SJSA1 (cell line): Measurements from ENCODE around the gene DTNA. TPM values are rescaled to one million over a fixed set of nuclear protein-coding genes. Genes with fewer than 3 reads are reported as not detected.

ENCODE experiments used
- DNase-seq, 2 experiments: peaks; one replicate each; pipeline ENCODE4 v3.0.0-alpha.2; 2015 to 2020; ENCODE audit warnings: low spot score in 2 of 2, low read depth in 1 of 2
- H3K27ac ChIP-seq: fragments of 250-450 bp; sonication (Bioruptor Pico); 2 replicates; pipeline ENCODE4 v1.5.1; 2020; ENCODE audit warnings: mild to moderate bottlenecking, moderate library complexity
- H3K27me3 ChIP-seq: fragments of 250-450 bp; sonication (Bioruptor Pico); replicated peaks from 2 replicates; pipeline ENCODE4 v1.5.1; 2020; ENCODE audit warnings: mild to moderate bottlenecking, moderate library complexity
- H3K36me3 ChIP-seq: fragments of 250-450 bp; sonication (Bioruptor Pico); 2 replicates; pipeline ENCODE4 v1.5.1; 2020; ENCODE audit warnings: mild to moderate bottlenecking
- H3K4me1 ChIP-seq: fragments of 250-450 bp; sonication (Bioruptor Pico); replicated peaks from 2 replicates; pipeline ENCODE4 v1.6.1; 2021; ENCODE audit warnings: mild to moderate bottlenecking
- H3K4me3 ChIP-seq: fragments of 250-450 bp; sonication (Bioruptor Pico); 2 replicates; pipeline ENCODE4 v1.5.1; 2020; ENCODE audit warnings: mild to moderate bottlenecking
- H3K9me3 ChIP-seq: fragments of 250-450 bp; sonication (Bioruptor Pico); replicated peaks from 2 replicates; pipeline ENCODE4 v1.5.1; 2020; ENCODE audit warnings: mild to moderate bottlenecking
- total RNA-seq: library from RNA; depleted of rRNA; stranded (reverse); fragments of >200 nt; shearing (Covaris generic); gene quantifications from 2 replicates; pipeline ENCODE4 v1.2.3, GENCODE V29; 2014

Gene DTNA
- total RNA-seq, 1 experiment from 2014 or later = 5.8 TPM

DNA sequence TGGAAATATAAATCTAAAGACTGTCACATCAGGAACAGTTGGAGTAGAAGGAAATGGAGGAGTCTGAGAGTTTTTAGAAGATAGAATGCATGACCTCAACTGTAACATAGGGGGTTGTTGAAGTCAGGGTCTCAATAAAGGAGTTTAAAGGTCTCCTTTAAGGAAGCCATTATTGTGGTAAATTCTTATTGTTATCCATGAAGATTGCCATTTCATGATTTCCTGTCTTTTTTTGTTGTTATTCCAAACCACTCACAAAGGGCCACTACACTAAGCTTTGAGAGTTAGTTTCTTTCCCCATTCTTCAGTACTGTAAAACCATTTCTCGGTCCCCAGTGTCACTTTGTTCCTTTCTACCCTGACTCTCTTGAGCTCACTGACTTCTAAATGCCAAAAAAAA, 134.0 kb downstream of the DTNA start:
- Histone ChIP-seq H3K4me1 (no peaks in the 10 kb centered on the region), H3K9me3 (no peaks in the 10 kb centered on the region), H3K27ac (no peak overlapping the region), H3K27me3 (no peaks in the 10 kb centered on the region), H3K4me3 (no peak overlapping the region), H3K36me3 (no peaks in the 10 kb centered on the region)
- DNase-seq = no peak

DNA sequence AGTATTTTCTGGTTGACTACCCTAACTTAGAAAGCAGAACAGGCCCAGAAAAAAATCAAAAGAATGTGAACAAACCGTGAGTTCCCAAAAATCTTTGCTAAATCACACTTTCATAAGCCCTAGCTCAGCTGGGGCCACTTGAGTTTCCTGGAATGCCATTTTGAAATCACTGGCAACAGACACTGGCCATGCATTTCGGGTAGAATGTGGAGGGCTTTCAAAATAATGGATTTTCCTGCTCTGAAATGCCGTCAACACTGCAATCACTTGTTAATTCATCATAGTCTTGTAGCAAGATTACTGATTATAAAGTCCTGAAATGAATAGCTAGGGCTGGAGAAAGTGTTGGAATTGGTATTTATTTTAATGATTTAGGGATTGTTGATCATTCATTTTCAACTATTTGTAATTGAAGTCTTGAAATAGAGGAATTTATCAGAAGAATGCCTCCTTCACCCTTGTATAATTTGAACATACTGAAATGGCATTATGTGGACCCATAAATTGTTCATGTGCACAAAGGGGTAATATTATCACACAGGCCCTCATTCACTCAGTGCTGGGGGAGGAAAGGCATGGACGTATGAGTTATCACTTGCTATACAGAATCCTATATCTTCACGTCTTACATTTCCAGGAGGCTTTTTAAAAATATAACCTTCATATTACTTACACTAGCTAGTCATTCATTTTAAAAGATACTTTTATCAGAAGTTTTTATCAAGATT, 134.8 kb downstream of the DTNA start:
- H3K27me3 ChIP-seq = no peaks in the 10 kb centered on the region
- no peak for DNase-seq
- no peak overlapping the region for H3K27ac ChIP-seq
- no peaks in the 10 kb centered on the region for H3K36me3 ChIP-seq
- H3K4me1 ChIP-seq = no peaks in the 10 kb centered on the region
- no peaks in the 10 kb centered on the region for H3K9me3 ChIP-seq
- H3K4me3 ChIP-seq = no peak overlapping the region

DNA sequence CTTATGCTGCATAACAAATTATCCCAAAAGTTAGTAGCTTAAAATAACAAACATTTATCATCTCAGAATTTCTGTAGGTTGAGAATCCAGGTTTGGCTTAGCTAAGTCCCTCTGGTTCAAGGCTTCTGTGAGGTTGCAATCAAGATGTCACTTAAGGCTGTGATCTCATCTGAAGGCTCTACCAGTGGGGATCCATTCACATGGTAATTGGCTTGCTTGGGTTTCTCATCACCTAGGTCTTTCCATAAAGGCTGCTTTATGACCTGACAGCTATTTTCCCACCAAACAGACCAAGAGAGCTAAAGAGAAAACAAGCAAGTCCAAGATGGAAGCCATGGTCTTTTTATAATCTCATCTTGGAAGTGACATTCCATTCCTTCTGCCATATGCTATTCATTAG, 137.3 kb downstream of the DTNA start:
- Histone ChIP-seq H3K4me1 (no peaks in the 10 kb centered on the region), H3K27ac (no peak overlapping the region), H3K9me3 (no peaks in the 10 kb centered on the region), H3K27me3 (no peaks in the 10 kb centered on the region), H3K36me3 (no peaks in the 10 kb centered on the region), H3K4me3 (no peak overlapping the region)
- no peak for DNase-seq

DNA sequence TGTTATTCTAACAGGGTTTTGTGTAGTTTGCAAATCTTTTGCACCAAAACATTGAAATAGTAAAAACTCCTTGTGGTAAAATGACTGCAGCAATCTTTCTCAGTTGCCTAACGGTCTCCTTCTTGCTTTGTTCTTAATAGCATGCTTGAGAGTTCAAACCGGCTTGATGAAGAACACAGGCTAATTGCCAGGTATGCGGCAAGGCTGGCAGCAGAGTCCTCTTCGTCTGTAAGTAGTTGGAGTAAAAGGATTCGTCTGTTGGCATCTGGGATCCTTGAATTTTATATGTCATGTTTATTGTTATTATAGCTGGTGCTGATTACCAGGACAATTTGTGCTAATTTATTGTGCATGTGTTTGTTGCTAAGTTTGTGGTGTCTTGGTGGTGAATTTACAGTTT, 138.1 kb downstream of the DTNA start:
- no peak for DNase-seq
- Histone ChIP-seq H3K4me3 (no peak overlapping the region), H3K9me3 (no peaks in the 10 kb centered on the region), H3K27me3 (no peaks in the 10 kb centered on the region), H3K4me1 (no peaks in the 10 kb centered on the region), H3K36me3 (no peaks in the 10 kb centered on the region), H3K27ac (no peak overlapping the region)

DNA sequence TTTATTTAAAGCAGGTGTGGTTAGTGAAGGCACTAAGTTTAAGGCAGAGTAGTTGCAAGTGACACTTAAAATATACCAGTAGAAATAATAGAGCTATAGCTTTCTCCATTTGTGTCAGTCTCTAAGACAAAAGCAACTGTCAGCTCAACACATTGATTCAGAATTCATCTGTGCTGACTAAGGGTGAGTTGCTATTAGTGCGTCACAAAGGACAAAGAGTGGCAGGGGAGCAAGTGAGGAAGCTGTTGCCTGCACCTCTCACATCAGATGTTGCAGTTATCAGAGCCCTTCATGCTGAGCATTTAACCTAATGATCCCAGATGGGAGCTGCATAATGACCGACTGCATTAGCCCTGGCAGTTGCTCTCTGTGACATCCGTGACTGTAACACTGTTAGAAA, 138.6 kb downstream of the DTNA start:
- Histone ChIP-seq H3K4me3 (no peak overlapping the region), H3K27ac (no peak overlapping the region), H3K27me3 (no peaks in the 10 kb centered on the region), H3K36me3 (no peaks in the 10 kb centered on the region), H3K4me1 (no peaks in the 10 kb centered on the region), H3K9me3 (no peaks in the 10 kb centered on the region)
- DNase-seq = no peak

DNA sequence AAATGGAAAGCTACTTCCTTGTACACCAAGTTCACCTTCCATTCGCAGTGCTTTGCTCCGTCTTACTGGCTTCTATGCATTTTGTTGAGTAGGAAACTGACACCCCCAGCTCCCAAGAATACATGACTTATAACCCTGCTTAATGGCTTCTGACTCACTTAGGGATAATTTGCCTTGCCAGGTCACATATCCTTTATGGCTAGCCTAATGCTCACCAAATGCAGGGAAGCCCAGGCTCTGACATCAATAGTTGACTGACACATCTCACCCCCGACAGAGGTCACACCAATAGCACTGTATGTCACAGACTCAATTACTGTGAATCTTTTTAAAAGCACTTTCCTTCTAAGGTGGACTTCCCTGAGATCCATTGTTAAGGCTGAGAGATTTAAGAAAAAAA, 147.2 kb downstream of the DTNA start:
- H3K4me1 ChIP-seq = no peaks in the 10 kb centered on the region; the same call in 1 of the 2 replicates
- no peaks in the 10 kb centered on the region for H3K9me3 ChIP-seq
- no peak for DNase-seq
- no peaks in the 10 kb centered on the region for H3K27me3 ChIP-seq
- no peaks in the 10 kb centered on the region for H3K36me3 ChIP-seq
- no peak overlapping the region for H3K27ac ChIP-seq
- no peak overlapping the region for H3K4me3 ChIP-seq

DNA sequence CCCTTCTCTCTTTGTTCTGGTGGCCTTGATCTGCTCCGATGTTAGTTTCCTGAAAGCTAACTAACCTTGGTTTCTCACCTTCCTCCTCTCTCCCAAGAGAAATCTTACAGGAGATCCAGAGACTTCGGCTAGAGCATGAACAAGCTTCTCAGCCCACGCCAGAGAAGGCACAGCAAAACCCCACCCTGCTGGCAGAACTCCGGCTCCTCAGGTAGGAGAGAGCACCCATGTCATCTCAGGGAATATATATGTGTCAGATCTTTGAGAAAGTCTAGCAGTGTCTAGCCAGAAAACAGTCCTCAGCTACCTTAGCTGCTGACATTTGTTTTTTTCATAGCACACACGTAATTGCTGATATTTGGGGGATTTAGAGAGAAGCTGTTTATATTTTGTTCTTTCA, 148.1 kb downstream of the DTNA start:
- no peak for DNase-seq
- no peaks in the 10 kb centered on the region; the same call in 1 of the 2 replicates for H3K4me1 ChIP-seq
- H3K27me3 ChIP-seq = no peaks in the 10 kb centered on the region
- no peaks in the 10 kb centered on the region for H3K9me3 ChIP-seq
- H3K27ac ChIP-seq = no peak overlapping the region
- H3K4me3 ChIP-seq = no peak overlapping the region
- H3K36me3 ChIP-seq = no peaks in the 10 kb centered on the region

DNA sequence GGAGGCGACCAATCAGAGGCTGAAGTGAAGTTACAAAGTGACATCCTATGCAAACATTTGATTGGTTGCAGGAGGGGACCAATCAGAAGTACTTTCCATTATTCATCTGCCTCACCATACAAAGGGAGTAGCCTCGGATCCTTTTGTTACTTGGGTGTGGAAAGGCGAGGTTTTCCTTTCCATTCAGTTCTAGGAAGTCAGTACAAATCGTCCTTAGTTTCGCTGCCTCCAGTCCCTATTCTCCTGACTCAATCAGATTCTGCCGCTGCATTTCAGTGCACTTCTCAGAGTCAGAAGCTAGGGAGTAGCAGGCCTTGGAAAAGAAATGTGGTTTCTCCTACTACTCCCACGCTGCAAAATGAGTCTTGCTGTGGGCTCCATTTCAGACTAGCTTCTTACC, 149.4 kb downstream of the DTNA start:
- H3K4me1 ChIP-seq = no peaks in the 10 kb centered on the region; the same call in 1 of the 2 replicates
- no peak overlapping the region for H3K4me3 ChIP-seq
- H3K27me3 ChIP-seq = no peaks in the 10 kb centered on the region
- DNase-seq = no peak
- no peaks in the 10 kb centered on the region for H3K9me3 ChIP-seq
- H3K27ac ChIP-seq = no peak overlapping the region
- no peaks in the 10 kb centered on the region for H3K36me3 ChIP-seq

DNA sequence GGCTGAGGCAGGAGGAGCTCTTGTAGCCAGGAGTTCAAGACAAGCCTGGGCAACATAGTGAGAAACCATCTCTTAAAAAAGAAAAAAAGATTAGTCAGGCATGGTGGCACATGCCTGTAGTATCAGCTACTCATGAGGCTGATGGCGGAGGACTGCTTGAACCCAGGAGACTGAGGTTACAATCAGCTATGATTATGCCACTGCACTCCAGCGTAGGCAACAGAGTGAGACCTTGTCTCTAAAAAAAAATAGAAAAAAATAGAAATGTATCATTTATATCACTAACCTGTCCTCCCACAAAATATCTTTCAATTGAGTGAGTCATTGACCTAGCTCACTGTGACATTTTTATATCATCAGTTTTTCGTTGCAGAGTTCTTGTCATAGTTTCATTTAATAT, 152.5 kb downstream of the DTNA start:
- Histone ChIP-seq H3K27me3 (no peaks in the 10 kb centered on the region), H3K4me3 (no peak overlapping the region), H3K9me3 (no peaks in the 10 kb centered on the region), H3K4me1 (no peaks in the 10 kb centered on the region; the same call in 1 of the 2 replicates), H3K27ac (no peak overlapping the region), H3K36me3 (no peaks in the 10 kb centered on the region)
- no peak for DNase-seq

DNA sequence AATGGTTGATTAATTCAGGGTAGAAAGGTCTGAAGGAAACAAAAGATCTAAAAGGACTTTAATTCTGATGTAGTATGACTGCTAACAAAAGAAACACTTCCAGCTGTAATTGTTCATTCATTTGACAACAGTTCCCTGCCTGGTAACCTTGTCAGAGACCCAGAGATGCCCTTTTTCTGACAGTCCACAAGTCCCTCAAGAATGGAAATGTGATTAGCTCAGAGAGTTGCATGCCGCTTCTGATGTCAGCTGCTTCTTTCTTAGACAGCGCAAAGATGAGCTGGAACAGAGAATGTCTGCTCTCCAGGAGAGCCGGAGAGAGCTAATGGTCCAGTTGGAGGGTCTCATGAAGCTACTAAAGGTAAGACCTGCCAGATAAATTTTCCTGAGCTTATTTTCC, 153.6 kb downstream of the DTNA start:
- no peaks in the 10 kb centered on the region; the same call in 1 of the 2 replicates for H3K4me1 ChIP-seq
- H3K9me3 ChIP-seq = no peaks in the 10 kb centered on the region
- H3K36me3 ChIP-seq = no peaks in the 10 kb centered on the region
- DNase-seq = no peak
- H3K4me3 ChIP-seq = no peak overlapping the region
- H3K27ac ChIP-seq = no peak overlapping the region
- no peaks in the 10 kb centered on the region for H3K27me3 ChIP-seq

DNA sequence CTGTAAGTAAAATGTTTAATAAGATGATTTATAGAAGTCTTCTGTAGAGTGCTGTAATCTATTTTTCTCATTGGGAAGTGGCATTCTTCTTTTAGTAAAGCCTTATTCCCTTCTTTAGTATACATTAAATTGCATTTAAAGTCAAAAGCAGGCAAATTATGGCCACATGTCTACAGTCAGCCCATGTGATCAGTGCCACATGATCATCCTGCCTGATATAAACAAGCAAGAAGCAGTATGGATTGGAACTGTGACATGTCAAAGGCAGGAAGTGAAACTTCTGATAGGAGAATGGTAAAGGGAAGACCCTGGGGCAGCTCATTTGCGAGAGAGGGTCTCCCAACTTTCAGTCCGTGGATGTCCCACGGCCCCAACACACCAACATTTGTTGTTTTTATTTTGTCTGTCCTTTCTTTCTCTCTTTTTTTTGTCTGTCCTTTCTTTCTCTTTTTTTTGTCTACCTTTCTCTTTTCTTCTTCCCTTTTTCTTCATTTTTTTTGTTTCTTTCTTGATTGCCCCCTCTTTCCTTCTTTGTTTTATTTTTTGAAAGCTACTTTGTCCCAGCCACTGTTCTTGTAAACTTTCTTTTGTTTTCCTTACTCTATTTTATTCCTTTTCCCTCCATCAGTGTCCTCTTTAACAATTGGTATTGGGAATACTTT, 154.9 kb downstream of the DTNA start:
- Histone ChIP-seq H3K27me3 (no peaks in the 10 kb centered on the region), H3K4me3 (no peak overlapping the region), H3K36me3 (no peaks in the 10 kb centered on the region), H3K27ac (no peak overlapping the region), H3K9me3 (no peaks in the 10 kb centered on the region), H3K4me1 (no peaks in the 10 kb centered on the region; the same call in 1 of the 2 replicates)
- no peak for DNase-seq

DNA sequence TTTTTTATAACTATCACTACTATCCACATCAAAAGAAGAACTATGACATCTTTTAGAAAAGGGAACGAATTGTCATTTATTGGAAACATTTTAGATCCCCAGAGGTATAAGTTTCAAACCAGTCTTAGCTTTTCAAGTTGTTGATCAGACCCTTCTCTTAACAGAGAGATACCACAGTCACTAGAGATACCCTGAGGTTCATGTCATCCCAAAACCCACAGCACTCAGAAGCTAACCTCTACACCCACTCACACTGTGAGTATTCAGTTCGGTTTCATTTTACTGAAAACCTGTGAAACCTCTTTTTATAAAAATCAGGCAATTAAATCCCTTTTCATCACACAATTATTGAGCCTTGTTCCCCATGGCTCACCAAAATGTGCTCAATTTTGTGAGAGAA, 156.2 kb downstream of the DTNA start:
- H3K9me3 ChIP-seq = no peaks in the 10 kb centered on the region; the same call in 1 of the 2 replicates
- H3K27ac ChIP-seq = no peak overlapping the region
- no peaks in the 10 kb centered on the region for H3K27me3 ChIP-seq
- no peak overlapping the region for H3K4me3 ChIP-seq
- DNase-seq = no peak
- H3K36me3 ChIP-seq = no peaks in the 10 kb centered on the region
- H3K4me1 ChIP-seq = no peaks in the 10 kb centered on the region

DNA sequence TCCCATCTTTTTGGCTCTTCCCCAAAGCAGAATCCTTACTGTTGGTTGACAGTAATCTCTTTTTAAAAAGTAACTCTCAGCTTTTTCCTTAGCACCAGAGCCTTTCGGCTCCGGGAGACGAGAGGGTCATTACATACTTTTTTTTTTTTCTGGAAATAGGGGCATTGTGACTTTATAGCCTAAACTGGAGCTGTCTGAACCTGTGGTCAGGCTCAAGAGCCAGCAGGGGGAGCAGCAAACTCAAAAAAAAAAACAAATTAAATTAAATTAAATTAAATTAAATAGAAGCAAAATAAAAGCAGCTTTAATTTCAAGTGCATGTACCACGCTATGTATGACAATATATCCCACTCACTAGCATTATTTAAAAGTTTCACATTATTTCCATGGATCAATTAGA, 156.6 kb downstream of the DTNA start:
- Histone ChIP-seq H3K27ac (no peak overlapping the region), H3K4me1 (no peaks in the 10 kb centered on the region), H3K27me3 (no peaks in the 10 kb centered on the region), H3K4me3 (no peak overlapping the region), H3K9me3 (no peaks in the 10 kb centered on the region; the same call in 1 of the 2 replicates), H3K36me3 (no peaks in the 10 kb centered on the region)
- DNase-seq = no peak

DNA sequence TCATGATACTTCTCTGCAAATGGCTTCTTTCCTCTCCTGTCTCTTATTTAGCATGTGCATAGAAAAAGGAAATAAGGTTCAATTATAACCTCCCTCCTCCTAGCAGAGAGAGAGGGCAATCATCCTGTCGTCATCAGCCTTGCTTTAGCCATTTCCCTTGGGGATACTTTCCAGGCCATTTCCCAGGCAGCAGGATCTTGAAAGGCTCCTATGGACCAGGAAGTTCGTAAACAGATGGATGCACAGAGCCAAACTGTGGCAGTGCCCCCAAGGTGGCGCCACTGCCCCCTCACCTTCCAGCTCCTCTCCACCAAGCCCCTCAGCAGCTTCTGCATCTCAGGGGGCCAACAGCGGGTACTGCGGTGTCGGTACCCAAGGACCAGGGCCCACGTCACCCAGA, 157.4 kb downstream of the DTNA start:
- Histone ChIP-seq H3K27ac (no peak overlapping the region), H3K36me3 (no peaks in the 10 kb centered on the region), H3K27me3 (no peaks in the 10 kb centered on the region), H3K9me3 (no peaks in the 10 kb centered on the region; the same call in 1 of the 2 replicates), H3K4me1 (no peaks in the 10 kb centered on the region), H3K4me3 (no peak overlapping the region)
- DNase-seq = peak in 1 of 2 experiments; percentile 21
